Measurements from ENCODE around the gene CCSER2. TPM values are rescaled to one million over a fixed set of nuclear protein-coding genes. Genes with fewer than 3 reads are reported as not detected.

CCSER2 gene
- total RNA-seq, 2 donors from 2014 or later = 119 to 131 TPM

DNA sequence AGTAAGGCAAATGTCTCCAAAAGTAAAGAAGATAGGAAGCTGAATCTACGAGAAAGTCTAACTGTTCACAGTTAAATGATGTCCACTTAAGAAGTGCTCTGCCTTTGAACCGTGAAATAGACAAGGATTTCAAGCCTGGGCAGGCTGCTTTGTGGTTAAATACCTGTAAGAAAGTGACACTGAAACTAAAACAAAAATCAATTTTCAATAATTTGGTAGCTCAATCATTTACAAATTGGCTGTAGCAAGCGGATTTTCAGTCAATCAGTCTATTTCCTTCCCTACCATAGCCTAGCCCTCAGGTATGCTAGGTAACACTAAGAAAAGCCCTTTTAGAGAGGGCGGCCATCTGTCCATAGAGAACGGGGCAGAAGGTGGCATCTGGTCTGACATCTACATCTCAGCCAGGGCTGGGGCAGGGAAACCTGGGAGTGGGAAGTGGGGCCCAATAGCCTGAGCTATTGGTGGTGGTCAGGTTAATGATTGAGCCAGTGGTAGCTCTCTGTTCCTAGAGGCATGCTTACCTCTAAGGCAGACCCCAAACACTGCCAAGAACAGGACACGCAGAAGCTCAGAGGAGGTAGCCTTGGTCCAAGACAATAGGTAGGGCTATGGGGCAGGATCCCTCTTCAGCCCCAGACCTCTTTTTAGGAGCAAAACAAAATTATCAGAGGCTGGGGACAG is 223.2 kb downstream of the CCSER2 start:
- ATAC-seq (no peak), DNase-seq (no peak)
- intact Hi-C loops (cut with DNase I) = no loop called here

- DNase-seq = no peak
Observed at GRCh38 chr10:84552478-84552877, 224.1 kb downstream of the CCSER2 start.

GRCh38 chr10:84562592-84562991 is 234.2 kb downstream of the CCSER2 start:
- ATAC-seq (no peak), DNase-seq (no peak)
- intact Hi-C loops (cut with DNase I) = no loop called here

More at GRCh38 chr10:84552478-84552877, 224.1 kb downstream of the CCSER2 start:
- ATAC-seq = no peak
- intact Hi-C loops (cut with DNase I) = no loop called here

DNA sequence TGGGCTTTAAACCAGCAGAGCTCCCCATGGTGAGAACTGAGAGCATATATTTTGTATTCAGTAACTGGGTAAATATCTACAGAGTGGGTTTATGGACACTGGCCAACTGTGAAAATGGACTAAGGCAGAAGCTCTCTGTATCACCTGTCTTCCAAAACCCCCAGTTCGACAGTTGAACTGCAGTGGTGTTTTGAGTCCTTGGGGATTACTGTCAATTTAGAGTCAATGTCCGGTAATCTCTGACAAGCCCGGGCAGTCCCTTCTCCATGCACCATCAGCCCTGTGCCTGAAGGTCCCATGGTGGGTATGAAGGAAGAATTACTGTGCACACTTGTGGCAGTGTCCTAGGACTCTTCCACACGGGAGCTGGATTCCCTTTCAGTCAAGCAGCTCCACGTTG is 235.0 kb downstream of the CCSER2 start:
- ATAC-seq = no peak
- intact Hi-C loops (cut with DNase I) = no loop called here
- no peak for DNase-seq

DNA sequence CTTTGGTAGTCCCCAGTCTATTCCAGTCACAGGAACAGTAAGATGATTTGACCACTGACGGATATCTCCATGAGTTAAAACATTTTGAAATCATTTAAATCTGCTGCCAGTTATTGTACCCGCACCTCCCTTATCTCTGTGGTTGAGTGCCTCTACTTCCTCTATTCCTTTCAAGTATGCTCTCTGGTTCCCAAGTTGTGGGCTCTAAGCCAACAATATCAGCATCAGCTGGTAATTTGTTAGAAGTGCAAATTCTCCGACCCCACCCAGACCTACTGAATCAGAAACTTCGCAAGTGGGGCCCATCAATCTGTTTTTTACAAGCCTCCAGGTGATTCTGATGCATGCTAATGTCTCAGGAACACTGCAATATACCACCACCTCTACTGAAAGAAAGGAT is 235.5 kb downstream of the CCSER2 start:
- DNase-seq = no peak
- no peak for ATAC-seq
- intact Hi-C loops (cut with DNase I) = no loop called here

DNA sequence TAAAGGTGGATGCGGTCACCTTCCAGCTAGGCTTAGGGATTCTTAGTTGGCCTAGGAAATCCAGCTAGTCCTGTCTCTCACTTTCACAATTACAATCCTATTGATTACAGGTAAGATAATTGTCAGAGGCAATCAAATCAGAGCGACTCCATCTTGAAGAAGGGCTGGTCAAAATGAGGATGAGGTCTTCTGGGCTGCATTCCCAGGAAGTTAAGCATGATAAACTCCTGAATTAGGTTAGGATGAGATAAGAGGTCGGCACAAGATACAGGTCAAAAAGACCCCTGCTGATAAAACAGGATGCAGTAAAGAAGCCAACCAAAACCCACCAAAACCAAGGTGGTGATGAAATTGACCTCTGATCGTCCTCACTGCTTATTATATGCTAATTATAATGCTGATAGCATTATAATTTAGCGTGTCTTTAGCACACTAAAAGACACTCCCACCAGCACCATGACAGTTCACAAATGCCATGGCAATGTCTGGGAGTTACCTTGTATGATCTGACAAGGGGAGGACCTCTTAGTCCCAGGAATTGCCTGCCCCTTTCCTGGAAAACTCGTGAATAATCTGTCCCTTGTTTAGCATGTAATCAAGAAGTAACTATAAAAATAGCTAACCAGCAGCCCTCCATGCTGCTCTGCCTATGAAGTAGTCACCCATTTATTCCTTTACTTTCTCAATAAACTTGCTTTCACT is 237.6 kb downstream of the CCSER2 start:
- no peak for ATAC-seq
- intact Hi-C loops (cut with DNase I) = no loop called here
- no peak for DNase-seq

GRCh38 chr10:84567133-84567532 is 238.7 kb downstream of the CCSER2 start:
- intact Hi-C loops (cut with DNase I) = no loop called here
- no peak for DNase-seq
- ATAC-seq = no peak

Other genes starting within 250 kb of the CCSER2 start
- 100 to 1,000 TPM; 259 to 306 TPM for gene GHITM, start 189.1 kb upstream of the CCSER2 start, total RNA-seq
- gene GPR15LG, start 154.8 kb upstream of the CCSER2 start, total RNA-seq = not detected
- 1 to 10 TPM in 1 of 2 donors, under 1 TPM in 1; 0.68 to 1.2 TPM for gene CDHR1, start 134.1 kb upstream of the CCSER2 start, total RNA-seq
- under 1 TPM in 1 of 2 donors, not detected in 1; 0.06 TPM for gene LRIT2, start 103.0 kb upstream of the CCSER2 start, total RNA-seq
- gene LRIT1, start 87.0 kb upstream of the CCSER2 start, total RNA-seq = not detected
- under 1 TPM in 1 of 2 donors, not detected in 1; 0.82 TPM for gene RGR, start 83.5 kb upstream of the CCSER2 start, total RNA-seq

All from left cardiac atrium (tissue), 4 donors.